ENCODE measurements around the gene OSBP2.

Gene OSBP2

GRCh38 chr22:30930228-30930627 lies 235.6 kb downstream of the OSBP2 start:
- Histone ChIP-seq H3K4me1 (ENCODE audit: insufficient read depth, poor library complexity, severe bottlenecking) (no peaks in the 10 kb centered on the region), H3K9me3 (ENCODE audit: severe bottlenecking) (no peaks in the 10 kb centered on the region), H3K36me3 (ENCODE audit: low read depth) (peaks cover 71% of the 10 kb centered on the region), H3K4me3 (ENCODE audit: severe bottlenecking) (no peak overlapping the region), H3K27me3 (ENCODE audit: insufficient read depth, poor library complexity, severe bottlenecking) (no peaks in the 10 kb centered on the region), H3K27ac (ENCODE audit: poor library complexity, severe bottlenecking) (no peak overlapping the region)
- DNase-seq (ENCODE audit: low spot score) (no peak), ATAC-seq (ENCODE audit: low read depth) (no peak)
- no peak for TF ChIP-seq CTCF (IDR thresholded peaks at IDR 0.05; ENCODE audit: poor library complexity, severe bottlenecking)

- peaks cover 86% of the 10 kb centered on the region for H3K36me3 ChIP-seq (ENCODE audit: low read depth)
- TF ChIP-seq CTCF (IDR thresholded peaks at IDR 0.05; ENCODE audit: poor library complexity, severe bottlenecking), result no peak
Observed at GRCh38 chr22:30931541-30932300, 237.0 kb downstream of the OSBP2 start.

DNA sequence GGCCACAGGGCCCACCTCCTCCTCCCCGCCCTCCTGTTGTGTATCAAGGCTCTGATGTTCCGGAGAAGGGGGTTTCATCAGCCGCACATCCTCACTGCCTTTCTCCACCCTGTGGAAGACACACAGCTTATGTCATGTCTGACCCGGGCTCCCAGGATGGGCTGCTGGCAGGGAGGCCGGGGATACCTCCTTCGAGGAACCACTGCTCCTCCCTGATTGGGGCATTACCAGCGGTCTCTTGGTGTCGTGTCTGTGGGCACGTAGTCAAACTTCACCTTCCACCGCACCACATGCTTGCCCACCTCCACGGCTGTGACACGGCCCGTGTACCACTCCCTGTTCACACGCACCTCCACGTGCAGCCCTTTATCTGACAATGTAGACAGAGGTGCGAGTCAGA lies 238.0 kb downstream of the OSBP2 start:
- ATAC-seq (ENCODE audit: low read depth) (no peak), DNase-seq (ENCODE audit: low spot score) (no peak)
- no peak for TF ChIP-seq CTCF (IDR thresholded peaks at IDR 0.05; ENCODE audit: poor library complexity, severe bottlenecking)
- H3K27me3 ChIP-seq (ENCODE audit: insufficient read depth, poor library complexity, severe bottlenecking), result no peaks in the 10 kb centered on the region
- no peaks in the 10 kb centered on the region for H3K4me1 ChIP-seq (ENCODE audit: insufficient read depth, poor library complexity, severe bottlenecking)
- no peak overlapping the region for H3K4me3 ChIP-seq (ENCODE audit: severe bottlenecking)
- no peak overlapping the region for H3K27ac ChIP-seq (ENCODE audit: poor library complexity, severe bottlenecking)
- H3K36me3 ChIP-seq (ENCODE audit: low read depth), result peaks cover 87% of the 10 kb centered on the region
- no peaks in the 10 kb centered on the region for H3K9me3 ChIP-seq (ENCODE audit: severe bottlenecking)

More at GRCh38 chr22:30931541-30932300, 237.0 kb downstream of the OSBP2 start:
- no peak overlapping the region for H3K27ac ChIP-seq (ENCODE audit: poor library complexity, severe bottlenecking)
- no peak for ATAC-seq (ENCODE audit: low read depth)
- H3K27me3 ChIP-seq (ENCODE audit: insufficient read depth, poor library complexity, severe bottlenecking), result no peaks in the 10 kb centered on the region
- H3K4me3 ChIP-seq (ENCODE audit: severe bottlenecking), result no peak overlapping the region
- no peaks in the 10 kb centered on the region for H3K4me1 ChIP-seq (ENCODE audit: insufficient read depth, poor library complexity, severe bottlenecking)
- no peaks in the 10 kb centered on the region for H3K9me3 ChIP-seq (ENCODE audit: severe bottlenecking)
- no peak for DNase-seq (ENCODE audit: low spot score)

DNA sequence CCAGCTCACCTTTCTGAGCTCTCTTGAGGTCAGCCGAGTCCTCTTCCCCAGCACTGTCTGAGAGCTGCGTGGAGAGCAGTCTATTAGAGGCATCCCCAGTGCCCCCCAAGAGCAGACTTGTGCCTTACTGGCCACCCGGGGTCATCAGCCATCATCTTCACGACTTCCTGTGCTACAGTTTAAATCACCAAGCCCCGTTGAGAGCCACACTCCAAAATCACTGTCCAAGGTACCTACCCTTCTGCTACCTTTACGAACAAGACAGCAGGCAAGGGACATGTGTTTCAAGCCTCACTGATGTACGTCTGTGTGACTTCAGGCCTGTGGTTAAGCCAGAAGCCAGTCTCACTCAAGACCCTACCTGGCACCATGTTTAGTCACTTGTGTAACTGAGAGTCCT lies 238.8 kb downstream of the OSBP2 start:
- Histone ChIP-seq H3K4me3 (ENCODE audit: severe bottlenecking) (no peak overlapping the region), H3K27me3 (ENCODE audit: insufficient read depth, poor library complexity, severe bottlenecking) (no peaks in the 10 kb centered on the region), H3K36me3 (ENCODE audit: low read depth) (peaks cover 94% of the 10 kb centered on the region), H3K4me1 (ENCODE audit: insufficient read depth, poor library complexity, severe bottlenecking) (no peaks in the 10 kb centered on the region), H3K27ac (ENCODE audit: poor library complexity, severe bottlenecking) (no peak overlapping the region), H3K9me3 (ENCODE audit: severe bottlenecking) (no peaks in the 10 kb centered on the region)
- no peak for TF ChIP-seq CTCF (IDR thresholded peaks at IDR 0.05; ENCODE audit: poor library complexity, severe bottlenecking)
- ATAC-seq (ENCODE audit: low read depth) (no peak), DNase-seq (ENCODE audit: low spot score) (no peak)

DNA sequence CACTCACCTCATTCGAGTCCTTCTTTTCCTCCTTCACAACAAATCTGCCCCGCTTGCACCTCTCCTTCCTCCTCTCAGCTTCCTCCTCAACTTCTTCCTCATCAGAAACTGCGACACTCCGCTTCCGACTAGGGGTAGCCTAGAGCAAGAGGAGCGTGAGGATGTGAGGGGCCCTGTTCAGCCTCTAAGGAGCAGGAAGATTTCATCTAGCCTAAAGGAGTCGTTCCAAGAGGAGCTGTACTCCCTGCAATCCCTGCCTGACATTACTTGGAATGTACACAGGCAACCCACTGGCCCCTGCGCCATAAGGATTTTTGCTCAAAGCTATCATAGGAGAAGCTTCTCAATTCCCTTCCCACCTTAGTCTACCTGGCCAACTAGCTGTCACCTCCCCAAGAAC lies 239.4 kb downstream of the OSBP2 start:
- TF ChIP-seq CTCF (IDR thresholded peaks at IDR 0.05; ENCODE audit: poor library complexity, severe bottlenecking), result no peak
- H3K4me1 ChIP-seq (ENCODE audit: insufficient read depth, poor library complexity, severe bottlenecking), result no peaks in the 10 kb centered on the region
- no peaks in the 10 kb centered on the region for H3K27me3 ChIP-seq (ENCODE audit: insufficient read depth, poor library complexity, severe bottlenecking)
- H3K4me3 ChIP-seq (ENCODE audit: severe bottlenecking), result no peak overlapping the region
- no peaks in the 10 kb centered on the region for H3K9me3 ChIP-seq (ENCODE audit: severe bottlenecking)
- DNase-seq (ENCODE audit: low spot score) (no peak), ATAC-seq (ENCODE audit: low read depth) (no peak)
- H3K36me3 ChIP-seq (ENCODE audit: low read depth), result peaks cover 96% of the 10 kb centered on the region
- H3K27ac ChIP-seq (ENCODE audit: poor library complexity, severe bottlenecking), result no peak overlapping the region
